Hematopoietic multipotent progenitor cell treated with erythropoietin and hydrocortisone succinate and interleukin-3 and kit ligand, for 17 days (in vitro differentiated cells): ENCODE results near the gene ASNS.
A peak's percentile ranks its signal among the peaks of the same experiment; 100 is the strongest.
"Not testable (repeated sequence)": the region's sequence is repeated elsewhere in the genome, so short reads cannot be mapped to it uniquely, and the experiment has no call there.

Experiments used
- DNase-seq: peaks from one replicate; pipeline ENCODE4 v3.0.0-alpha.2; 2015; ENCODE audit warnings: low spot score

Gene ASNS, protein sequence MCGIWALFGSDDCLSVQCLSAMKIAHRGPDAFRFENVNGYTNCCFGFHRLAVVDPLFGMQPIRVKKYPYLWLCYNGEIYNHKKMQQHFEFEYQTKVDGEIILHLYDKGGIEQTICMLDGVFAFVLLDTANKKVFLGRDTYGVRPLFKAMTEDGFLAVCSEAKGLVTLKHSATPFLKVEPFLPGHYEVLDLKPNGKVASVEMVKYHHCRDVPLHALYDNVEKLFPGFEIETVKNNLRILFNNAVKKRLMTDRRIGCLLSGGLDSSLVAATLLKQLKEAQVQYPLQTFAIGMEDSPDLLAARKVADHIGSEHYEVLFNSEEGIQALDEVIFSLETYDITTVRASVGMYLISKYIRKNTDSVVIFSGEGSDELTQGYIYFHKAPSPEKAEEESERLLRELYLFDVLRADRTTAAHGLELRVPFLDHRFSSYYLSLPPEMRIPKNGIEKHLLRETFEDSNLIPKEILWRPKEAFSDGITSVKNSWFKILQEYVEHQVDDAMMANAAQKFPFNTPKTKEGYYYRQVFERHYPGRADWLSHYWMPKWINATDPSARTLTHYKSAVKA

DNA sequence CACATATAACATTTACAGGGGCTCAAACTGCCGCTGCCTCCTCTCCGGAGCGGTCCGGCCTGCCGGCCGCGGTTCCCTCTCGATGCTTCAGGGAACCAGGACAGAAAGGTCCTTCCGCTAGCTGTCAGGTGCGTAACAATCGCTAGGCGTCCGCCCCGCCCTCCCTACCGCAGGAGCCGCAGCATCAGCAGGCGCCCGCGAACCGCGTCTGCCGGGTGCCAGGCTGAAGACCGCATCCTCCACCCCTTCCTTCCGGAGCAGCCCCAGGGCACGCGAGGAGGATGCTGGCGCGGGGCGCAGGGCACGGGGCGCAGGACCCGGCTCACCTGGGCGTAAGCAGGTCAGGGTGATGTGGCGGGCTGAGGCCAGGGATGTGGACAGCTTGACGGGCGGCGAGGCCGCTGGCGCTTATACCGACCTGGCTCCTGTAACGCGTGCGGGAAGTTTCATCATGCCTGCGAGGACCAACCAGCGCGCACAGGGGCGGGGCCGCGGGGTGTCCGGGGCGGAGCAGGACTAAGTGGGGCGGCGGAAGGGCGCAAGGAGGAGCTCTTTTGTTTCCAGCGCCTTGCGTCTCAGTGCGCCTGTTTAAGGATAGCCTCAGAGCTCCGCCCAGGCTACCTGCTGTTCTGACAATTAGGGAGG is at the start of gene ASNS:
ASNS (minus strand) TSS at position 384 of the 645 bp plus-strand sequence. CDS start 3,252 bp downstream, outside the sequence.
- peak; percentile 81 for DNase-seq

DNA sequence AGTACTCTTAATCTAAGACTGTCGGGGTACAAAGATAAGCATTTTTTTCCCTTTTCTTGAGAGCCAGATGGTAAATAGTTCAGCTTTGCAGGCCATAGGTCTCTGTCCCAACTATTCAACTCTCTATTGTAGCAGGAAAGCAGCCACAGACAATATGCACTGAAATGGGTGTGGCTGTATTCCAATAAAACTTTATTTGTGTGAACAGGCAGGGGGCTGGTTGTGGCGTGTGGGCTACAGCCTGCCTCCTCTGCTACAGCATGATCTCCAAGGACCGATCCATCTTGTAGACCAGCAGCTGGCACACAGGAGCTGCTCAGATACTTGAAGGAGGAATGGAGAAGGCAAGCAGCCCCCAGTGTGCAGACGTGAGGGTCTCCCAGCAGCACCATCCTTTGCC is 49.0 kb upstream of the ASNS start:
- DNase-seq: not testable (repeated sequence)

GRCh38 chr7:97915267-97915666 is 43.1 kb upstream of the ASNS start:
- DNase-seq: not testable (repeated sequence)

DNA sequence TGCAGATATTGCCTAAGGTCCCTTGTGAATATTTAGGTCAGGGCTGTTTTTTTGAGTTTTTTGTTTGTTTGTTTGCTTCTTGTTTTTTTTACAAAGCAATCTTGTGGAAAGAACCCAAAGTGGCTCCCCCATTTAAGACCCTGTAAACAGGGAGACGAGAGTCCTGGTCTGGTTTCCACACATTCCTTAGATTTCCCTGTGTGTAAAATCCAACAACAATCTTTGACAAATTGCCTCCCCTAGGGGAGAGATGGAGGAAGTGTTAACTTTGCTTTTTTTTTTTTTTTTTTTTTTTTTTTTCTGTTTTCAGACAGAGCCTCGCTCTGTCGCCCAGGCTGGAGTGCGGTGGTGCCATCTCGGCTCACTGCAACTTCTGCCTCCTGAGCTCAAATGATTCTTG is 40.1 kb upstream of the ASNS start:
- not testable (repeated sequence) for DNase-seq

GRCh38 chr7:97896893-97897292 is 24.7 kb upstream of the ASNS start:
- DNase-seq: not testable (repeated sequence)

DNA sequence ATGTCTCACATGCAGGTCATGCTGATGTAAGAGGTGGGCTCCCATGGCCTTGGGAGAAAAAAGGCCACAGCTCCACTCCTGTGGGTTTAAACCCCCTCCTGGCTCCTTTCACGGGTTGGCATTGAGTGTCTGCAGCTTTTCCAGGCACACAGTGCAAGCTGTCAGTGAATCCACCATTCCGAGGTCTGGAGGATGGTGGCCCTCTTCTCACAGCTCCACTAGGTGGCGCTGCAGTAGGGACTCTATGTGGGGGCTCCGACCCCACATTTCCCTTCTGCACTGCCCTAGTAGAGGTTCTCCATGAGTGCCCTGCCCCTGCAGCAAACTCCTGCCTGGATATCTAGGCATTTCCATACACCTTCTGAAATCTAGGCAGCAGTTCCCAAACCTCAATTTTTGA is 19.5 kb upstream of the ASNS start:
- not testable (repeated sequence) for DNase-seq

DNA sequence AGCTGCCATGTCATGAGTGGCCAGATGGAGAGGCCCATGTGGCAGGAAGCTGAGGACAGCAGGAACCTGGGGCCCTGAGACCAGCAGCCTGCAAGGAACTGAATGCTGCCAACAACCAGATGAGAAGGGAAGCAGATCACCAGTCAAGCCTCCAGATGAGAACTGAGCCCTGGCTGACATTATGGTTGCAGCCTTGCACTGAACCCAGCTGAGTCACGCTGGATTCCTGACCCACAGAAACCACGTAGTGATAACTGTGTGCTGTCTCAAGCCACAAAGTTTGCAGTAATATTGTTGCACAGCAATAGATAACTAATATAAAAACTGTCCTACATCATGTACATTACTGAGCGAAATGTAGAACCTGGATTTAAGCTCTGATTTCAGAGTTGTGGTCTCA is 7.3 kb upstream of the ASNS start:
- not testable (repeated sequence) for DNase-seq

- DNase-seq: not testable (repeated sequence)
Observed at GRCh38 chr7:97874894-97875293, 2.7 kb upstream of the ASNS start.

DNA sequence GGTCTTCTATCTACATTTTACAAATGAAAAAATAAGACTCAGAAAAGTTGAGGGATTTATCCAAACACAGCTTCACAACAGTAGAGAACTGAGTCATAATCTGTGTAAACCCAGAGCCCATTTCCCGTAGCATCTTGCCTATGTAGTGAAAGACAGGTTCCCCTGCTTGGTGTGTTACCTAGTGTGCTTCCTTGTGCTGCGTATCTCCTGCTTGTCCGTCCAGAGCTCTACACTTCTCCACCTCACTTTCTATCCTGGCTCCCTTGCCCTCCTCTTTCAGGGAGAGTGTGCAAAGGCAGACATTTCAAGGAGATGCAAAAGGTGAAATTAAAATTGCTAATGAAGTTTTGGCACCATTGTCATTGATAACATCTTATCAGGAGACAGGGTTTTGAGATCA is 1.4 kb upstream of the ASNS start:
- peak; percentile 3 for DNase-seq

DNA sequence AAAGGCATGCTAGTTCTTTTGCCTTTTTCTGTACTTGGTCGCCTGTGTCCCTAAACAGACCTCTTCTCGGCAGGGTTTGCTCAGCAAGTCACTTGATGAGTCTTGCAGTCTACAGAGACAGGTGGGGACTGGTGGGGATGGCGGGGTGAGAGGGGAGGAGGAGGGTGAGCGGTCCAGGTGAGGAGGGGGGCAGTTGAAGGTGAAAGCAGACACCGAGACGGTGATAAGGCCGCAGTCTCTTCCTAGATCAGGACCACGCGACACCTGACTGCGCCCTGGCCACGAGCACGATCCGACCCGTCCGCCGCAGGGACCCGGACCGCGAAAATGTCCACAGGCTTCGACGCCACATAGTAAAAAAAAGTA is 566 bp downstream of the ASNS start:
- DNase-seq: no peak

DNA sequence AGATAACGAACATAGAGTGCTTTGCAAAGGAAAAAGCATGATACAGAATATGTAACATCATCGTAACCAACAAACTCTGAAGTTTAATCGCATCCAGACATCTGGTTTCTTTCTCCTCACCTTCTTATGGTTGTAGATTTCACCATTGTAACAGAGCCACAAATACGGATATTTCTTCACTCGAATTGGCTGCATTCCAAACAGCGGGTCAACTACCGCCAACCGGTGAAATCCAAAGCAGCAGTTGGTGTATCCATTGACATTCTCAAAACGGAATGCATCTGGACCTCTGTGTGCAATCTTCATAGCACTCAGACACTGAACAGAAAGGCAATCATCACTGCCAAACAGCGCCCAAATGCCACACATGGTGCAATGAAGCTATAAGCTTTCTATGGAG is 3.4 kb downstream of the ASNS start:
- no peak for DNase-seq

DNA sequence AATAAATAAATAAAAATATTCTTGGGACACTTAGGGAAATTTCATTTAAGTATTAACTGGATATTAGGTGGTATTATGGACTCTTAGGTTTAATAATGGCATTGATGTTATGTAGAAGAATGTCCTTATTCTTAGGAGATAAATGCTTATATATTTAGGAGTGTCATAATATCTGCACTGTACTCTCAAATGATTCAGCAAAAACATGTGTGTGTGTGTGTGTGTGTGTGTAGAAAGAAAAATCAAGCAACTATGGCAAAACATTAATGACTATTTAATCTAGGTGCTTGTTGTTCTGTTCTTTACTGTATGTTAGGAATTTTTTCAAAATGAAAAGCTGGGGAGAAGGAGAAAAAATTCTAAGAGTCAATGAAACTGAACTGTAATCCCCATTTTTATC is 3.9 kb downstream of the ASNS start:
- no peak for DNase-seq

- DNase-seq: no peak
Observed at GRCh38 chr7:97865104-97865503, 7.1 kb downstream of the ASNS start.

DNA sequence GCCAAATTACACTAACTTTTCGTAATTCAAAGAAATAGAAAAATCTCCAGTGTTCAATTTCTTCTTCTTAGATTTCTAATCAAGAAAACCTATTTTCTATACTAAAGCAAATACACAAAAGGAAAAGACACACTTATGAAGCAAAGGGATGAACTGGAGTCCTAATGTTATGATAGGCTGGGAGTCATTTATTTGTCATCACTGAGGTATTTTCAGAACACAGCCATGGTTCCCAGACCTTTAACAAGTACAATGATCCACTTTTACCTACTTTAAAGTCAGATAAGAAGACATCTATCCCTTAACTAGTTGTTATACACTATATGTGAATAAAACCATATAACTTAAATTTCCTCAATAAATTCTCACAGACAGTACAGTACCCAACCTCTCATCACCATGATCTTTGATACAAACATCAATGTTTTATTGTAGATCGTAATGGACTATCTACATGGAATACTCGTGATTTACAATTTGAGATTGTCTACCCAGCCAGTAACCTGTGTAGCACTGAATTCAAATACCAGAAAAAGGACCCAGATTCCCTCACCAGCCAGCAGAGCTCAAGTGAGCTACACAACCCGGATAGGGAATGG is 12.5 kb downstream of the ASNS start:
- DNase-seq: no peak

GRCh38 chr7:97858221-97858620 is 14.0 kb downstream of the ASNS start:
- no peak for DNase-seq

DNA sequence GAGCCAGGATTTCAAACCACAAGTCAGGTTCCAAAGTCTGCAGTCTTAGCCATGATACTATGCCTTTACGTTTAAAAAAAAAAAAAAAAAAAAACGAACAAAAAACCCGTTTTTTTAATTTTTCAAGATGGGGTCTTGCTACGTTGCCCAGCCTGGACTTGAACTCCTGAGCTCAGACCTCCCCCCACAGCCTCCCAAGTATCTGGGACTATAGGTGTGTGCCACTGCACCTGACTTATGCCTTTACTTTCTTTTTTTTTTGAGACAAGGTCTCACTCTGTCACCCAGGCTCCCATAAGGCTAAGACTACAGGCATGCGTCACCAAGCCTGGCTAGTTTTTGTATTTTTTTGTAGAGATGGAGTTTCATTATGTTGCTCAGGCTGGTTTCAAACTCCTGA is 14.7 kb downstream of the ASNS start:
- no peak for DNase-seq

GRCh38 chr7:97851683-97852082 is 20.5 kb downstream of the ASNS start:
- no peak for DNase-seq

DNA sequence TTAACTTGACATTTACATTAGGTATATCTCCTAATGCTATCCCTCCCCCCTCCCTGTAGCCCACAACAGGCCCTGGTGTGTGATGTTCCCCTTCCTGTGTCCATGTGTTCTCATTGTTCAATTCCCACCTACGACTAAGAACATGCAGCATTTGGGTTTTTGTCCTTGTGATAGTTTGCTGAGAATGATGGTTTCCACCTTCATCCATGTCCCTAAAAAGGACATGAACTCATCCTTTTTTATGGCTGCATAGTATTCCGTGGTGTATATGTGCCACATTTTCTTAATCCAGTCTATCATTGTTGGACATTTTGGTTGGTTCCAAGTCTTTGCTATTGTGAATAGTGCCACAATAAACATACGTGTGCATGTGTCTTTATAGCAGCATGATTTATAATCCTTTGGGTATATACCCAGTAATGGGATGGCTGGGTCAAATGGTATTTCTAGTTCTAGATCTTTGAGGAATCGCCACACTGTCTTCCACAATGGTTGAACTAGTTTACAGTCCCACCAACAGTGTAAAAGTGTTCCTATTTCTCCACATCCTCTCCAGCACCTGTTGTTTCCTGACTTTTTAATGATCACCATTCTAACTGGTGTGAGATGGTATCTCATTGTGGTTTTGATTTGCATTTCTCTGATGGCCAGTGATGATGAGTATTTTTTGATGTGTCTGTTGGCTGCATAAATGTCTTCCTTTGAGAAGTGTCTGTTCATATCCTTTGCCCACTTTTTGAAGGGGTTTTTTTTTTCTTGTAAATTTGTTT is 21.8 kb downstream of the ASNS start:
- not testable (repeated sequence) for DNase-seq

- no peak for DNase-seq
Observed at GRCh38 chr7:97847791-97848190, 24.4 kb downstream of the ASNS start.

DNA sequence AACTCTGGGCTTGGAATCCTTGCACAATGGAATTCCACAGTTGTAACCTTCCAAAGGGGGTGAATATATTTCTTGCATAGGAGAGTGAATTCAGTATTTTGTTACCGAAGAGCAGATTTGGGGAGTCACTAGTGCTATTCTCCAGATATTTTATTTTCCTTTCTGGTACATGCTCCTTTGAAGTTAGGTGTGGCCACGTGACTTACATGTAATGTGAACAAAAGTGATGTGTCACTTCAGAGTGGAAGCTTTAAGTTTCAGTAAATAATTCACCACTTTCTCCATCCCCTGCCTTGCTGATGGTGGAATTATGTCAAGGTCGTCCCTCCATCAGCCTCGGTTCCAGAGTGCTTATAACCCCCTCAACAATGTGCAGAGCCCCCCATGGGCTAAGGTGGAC is 25.3 kb downstream of the ASNS start:
- DNase-seq: no peak

GRCh38 chr7:97845622-97846203 is 26.5 kb downstream of the ASNS start:
- DNase-seq: no peak

DNA sequence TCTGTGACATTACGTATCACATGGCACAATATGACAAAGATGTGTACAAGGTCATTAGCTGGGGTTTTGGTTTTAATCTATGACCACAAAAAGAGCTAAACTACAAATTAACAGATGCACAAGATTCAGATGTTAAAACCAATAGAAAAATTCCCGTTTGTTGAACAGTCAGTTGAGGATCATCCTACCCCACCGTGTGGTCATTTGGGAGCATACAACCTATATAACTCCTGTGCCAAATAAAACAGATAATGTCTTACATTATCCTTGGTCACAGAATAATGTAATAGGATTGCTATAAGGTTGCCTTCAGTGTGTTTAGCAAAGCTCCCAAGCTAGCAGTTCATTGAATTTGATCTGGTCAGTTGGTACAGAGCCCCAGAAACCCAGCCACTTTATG is 28.2 kb downstream of the ASNS start:
- DNase-seq: no peak
